ENCODE results near the gene ATP2A1.
A peak's percentile ranks its signal among the peaks of the same experiment; 100 is the strongest.
"Not testable (repeated sequence)": the region's sequence is repeated elsewhere in the genome, so short reads cannot be mapped to it uniquely, and the experiment has no call there.

Gene ATP2A1

DNA sequence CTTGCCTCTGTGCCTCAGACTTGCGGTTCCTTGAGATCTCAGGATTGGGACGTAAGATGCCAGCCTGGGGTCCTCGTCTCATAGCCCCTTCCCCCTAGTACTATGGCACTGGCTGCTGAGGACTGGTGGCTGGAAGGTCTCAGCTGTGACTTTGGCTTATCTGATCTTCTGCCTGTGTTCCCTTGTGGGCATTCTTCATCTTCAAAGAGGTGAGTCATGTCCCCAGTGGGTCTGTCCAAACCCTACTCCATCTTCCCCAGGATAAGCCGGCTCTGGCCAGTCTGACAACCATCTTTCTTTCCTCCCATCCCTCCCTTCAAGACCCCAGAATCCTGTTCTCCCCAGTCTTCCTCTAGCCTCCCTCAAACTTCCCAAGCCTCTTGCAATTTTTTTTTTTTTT, 57.1 kb downstream of the ATP2A1 start:
- DNase-seq (ENCODE audit: low read depth, low spot score), result no peak

DNA sequence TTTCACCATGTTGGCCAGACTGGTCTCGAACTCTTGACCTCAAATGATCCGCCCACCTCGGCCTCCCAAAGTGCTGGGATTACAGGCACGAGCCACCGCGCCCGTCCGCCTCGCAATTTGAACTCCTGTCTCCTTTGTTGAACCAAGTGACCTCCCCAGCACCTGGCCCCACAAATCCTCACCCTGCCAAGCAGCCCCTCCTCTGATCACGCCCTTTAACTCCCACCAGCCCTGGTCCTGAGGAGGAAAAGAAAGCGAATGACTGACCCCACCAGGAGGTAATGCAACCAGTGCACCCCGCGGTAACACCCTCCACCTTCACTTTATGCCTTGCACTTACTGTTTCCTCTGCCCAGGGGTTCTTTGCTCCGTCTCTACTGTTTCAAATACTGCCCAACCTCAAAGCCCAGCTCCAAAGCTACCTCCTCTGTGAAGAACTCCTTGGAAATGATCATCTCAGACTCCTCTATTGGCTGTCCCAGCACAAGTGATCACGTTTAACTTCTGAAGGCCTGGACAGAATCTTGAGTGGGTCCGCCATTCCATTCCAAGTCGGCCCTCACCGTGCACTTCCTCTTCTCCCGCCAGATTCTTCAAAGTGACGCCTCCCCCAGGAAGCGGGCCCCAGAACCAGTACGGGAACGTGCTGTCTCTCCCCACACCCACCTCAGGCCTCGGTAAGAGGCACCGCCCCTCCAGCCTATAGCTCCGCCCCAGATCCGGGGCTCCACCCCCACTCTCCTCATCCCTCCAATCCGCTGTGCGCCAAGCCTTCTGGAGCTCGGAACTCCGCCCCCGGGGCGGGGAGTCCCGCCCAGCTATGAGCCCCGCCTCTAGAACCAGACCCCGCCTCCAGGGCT, 57.9 kb downstream of the ATP2A1 start:
- no peak for DNase-seq (ENCODE audit: low read depth, low spot score)

DNA sequence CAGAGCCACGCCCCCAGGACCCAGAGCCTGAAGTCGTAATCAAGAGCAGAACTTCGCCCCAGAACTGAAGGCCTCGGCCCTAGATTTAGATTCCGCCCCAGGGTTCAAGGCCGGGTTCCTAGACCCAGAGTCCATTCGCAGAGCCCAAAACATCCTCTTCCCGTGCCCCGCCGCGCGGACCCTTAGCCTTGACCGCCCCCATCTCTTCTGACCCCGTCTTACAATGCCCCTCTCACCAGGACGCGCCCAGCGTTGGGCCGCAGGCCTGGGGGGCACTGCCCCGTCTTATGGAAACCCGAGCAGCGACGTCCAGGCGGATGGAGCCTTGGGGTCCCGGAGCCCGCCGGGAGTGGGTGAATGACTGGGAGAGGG, 58.5 kb downstream of the ATP2A1 start:
- no peak for DNase-seq (ENCODE audit: low read depth, low spot score)

DNA sequence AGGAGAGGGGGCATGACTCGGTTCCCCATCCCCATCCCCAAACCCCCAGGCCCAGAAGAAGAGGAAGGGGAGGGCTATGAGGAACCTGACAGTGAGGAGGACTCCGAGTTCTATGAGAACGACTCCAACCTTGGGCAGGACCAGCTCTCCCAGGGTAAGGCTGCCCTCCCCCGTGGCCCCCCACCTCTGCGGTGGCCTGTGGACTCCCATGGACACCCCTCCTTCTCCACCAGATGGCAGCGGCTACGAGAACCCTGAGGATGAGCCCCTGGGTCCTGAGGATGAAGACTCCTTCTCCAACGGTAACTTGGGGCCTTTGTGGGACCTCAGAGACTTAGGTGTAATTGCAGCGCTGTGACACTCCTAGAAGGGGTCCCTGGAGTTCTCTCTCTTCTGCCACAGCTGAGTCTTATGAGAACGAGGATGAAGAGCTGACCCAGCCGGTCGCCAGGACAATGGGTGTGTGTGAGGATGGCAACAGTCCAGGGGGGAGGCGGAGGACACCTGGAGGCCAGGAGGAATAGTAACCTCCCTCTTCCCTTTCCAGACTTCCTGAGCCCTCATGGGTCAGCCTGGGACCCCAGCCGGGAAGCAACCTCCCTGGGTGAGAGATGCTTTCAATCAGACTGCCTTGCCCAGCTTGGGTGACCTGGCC, 59.1 kb downstream of the ATP2A1 start:
- no peak for DNase-seq (ENCODE audit: low read depth, low spot score)

DNA sequence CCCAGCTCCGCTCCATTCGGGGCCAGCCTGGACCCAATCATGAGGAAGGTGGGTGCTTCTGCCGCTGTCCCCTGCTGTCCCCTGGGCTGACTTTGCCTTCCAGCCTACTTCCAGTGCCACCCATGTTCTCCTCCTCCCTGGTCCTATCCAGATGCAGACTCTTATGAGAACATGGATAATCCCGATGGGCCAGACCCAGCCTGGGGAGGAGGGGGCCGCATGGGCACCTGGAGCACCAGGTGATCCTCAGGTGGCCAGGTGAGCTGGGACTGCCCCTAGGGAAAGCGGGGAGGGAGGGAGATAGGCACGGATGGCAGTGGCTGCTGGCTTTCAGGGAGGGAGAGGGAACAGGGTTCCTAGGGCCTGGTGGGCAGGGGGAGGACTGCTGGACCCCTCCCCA, 60.4 kb downstream of the ATP2A1 start:
- DNase-seq (ENCODE audit: low read depth, low spot score), result no peak

DNA sequence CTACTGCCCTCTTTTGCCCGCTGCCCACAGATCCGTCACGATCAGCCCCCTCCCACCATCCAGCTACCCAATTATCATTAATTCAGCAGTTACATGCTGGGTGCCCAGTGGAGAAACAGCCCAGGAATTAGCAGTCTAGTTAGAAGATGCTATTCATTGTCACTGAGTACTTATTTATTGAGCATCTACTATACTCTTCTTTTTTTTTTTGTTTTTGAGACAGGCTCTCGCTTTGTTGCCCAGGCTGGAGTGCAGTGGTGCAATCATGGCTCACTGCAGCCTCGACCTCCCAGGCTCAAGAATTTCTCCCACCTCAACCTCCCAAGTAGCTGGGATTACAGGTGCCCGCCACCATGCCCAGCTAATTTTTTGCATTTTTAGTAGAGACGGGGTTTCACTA, 61.5 kb downstream of the ATP2A1 start:
- DNase-seq (ENCODE audit: low read depth, low spot score), result not testable (repeated sequence)

DNA sequence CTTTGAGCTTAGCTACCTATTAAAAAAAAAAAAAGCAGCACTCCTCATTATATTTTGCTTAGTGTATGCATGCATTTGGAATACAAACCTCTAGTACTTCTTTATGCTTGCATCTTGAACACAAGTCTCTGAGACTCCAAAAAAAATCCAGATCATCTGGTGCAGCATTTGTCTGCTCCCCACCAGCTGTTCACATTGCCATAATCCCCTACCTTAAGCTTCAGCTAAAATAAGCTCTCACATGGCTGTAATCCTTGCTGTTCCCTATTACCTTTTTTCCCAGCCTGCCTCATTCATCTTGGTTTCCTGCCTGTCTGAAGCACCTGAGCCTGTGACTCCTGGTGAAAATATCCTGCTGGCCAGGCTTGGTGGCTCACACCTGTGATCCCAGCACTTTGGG, 65.0 kb downstream of the ATP2A1 start:
- no peak for DNase-seq (ENCODE audit: low read depth, low spot score)

DNA sequence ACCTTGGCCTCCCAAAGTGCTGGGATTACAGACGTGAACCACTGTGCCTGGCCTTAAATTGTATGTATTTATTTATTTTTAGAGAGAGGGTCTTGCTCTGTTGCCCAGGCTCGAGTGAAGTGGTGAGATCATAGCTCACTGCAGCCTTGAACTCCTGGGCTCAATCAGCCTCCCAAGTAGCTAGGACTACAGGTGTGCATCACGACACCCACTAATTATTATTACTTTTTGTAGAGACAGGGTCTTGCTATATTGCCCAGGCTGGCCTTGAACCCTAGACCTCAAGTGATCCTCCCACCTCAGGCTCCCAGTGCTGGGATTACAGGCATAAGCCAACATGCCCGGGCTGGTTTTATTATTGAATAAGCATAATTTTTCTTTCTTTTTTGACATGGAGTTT, 68.4 kb downstream of the ATP2A1 start:
- no peak for DNase-seq (ENCODE audit: low read depth, low spot score)

DNA sequence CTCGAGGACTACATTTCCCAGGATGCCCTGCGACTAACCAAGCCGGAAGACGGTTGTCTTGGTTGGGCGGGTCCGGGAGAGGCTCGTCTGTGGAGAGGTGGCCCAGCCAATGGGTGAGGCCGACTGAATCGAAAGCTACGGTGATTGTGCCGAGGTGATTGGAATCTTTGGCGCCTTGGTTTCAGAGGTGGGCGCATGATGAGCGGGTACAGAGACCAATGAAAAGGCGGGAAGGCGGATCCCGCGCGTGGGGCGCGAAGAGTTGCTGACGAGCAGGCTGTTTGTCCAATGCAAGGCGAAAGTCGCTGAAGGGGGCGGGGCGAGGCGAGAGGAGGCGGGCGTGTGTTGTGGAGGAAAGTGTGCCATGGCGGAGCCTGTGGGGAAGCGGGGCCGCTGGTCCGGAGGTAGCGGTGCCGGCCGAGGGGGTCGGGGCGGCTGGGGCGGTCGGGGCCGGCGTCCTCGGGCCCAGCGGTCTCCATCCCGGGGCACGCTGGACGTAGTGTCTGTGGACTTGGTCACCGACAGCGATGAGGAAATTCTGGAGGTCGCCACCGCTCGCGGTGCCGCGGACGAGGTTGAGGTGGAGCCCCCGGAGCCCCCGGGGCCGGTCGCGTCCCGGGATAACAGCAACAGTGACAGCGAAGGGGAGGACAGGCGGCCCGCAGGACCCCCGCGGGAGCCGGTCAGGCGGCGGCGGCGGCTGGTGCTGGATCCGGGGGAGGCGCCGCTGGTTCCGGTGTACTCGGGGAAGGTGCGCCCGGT, 72.5 kb downstream of the ATP2A1 start, which contains the start of gene NFATC2IP:
TSS of gene NFATC2IP (plus strand) at position 290 of the 762 bp plus-strand sequence. CDS start at position 365, 75 bp downstream.
- DNase-seq (ENCODE audit: low read depth, low spot score), result peak; percentile 100

DNA sequence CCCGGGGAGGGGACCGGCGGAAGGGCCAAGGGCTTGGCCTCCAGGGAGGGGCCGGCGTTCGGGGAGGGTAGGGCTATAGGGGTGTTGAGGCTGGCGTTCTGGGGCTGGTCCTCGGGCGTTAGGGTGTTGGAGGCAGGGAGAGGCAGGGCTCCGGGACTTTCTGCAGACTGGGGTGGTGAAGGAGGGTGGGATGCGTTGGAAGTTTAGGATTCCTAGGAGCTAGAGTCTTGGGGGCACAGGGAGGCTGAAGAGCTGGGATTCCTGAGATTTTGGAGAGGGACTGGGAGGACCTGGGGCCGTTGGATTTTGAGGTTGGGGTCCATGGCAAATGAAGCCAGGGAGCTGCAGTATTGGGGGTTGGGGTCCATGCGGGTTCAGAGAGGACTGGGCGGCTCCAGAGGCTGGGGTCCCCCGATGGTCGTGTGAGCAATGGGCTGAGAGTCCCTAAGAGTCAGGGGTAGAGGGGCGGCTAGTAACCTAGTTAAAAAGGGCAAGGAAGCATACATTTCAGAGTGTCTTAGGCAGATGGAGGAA, 73.2 kb downstream of the ATP2A1 start:
- no peak for DNase-seq (ENCODE audit: low read depth, low spot score)

Data from brain pericyte (primary cell).